HG03469 (cell line): Measurements from ENCODE around the gene PLD3.

Source experiments
- ATAC-seq: cut with Tn5 transposase; IDR thresholded peaks from one replicate; pipeline ENCODE4 v1.9.1; 2021; ENCODE audit warnings: mild to moderate bottlenecking, moderate library complexity, moderate number of reproducible peaks; ENCODE audit not compliant: unreplicated experiment

The PLD3 gene

DNA sequence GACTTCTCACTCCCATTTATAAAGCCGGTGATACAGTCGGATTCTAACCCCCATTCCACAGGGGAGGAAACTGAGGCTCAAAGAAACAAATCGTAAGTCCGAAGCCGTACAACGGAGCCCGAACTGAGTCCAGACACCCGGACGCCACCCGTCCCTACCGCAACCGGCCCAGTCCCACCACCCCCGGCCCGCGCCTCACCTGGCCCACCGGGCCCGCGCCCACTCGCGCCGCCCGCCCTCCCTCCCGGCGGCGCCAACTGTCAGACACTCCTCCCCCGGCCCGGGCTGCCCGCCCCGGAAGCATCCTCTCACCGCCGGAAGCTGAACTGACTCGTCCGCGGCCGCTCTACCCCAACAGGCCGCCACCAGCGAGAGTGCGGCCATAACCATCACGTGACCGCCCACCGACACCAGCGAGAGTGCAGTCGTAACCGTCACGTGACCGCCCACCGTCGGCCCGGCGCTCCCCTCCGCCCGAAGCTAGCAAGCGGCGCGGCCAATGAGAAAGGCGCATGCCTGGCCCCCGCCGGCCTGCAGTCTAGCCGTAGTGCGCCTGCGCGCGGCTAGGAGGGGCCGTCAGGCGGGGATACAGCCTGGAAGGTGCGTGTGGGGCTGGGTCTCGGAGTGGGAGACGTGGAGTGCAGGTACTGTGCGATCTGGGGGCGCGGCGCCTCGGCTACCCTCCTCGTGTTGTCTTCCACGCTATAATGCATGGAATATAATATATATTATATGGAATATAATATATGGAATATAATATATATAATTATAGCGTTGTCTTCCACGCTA, at the start of gene PLD3, which contains the start of gene C19orf47:
TSS of gene PLD3 (plus strand) at position 571 of the 789 bp plus-strand sequence. CDS start 17,789 bp downstream, outside the sequence.
TSS of gene C19orf47 (minus strand) at position 273 of the 789 bp plus-strand sequence. CDS start 6,540 bp downstream, outside the sequence.
- ATAC-seq, result peak; percentile 71

DNA sequence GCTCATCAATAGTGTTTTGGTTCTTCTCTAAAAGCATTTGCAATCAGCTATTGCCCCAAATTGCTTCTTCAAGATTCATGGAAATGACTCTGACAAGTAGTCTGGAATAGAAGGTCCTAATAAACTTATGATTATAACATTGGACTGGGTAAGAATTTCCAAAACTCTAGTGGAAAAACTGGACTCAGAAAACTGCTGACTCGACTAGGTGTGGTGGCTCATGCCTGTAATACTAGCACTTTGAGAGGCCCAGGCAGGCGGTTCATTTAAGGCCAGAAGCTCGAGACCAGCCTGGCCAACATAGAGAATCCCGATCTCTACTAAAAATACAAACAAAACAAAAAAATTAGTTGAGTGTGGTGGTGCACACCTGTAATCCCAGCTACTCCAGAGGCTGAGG, 47.8 kb upstream of the PLD3 start:
- ATAC-seq, result no peak

DNA sequence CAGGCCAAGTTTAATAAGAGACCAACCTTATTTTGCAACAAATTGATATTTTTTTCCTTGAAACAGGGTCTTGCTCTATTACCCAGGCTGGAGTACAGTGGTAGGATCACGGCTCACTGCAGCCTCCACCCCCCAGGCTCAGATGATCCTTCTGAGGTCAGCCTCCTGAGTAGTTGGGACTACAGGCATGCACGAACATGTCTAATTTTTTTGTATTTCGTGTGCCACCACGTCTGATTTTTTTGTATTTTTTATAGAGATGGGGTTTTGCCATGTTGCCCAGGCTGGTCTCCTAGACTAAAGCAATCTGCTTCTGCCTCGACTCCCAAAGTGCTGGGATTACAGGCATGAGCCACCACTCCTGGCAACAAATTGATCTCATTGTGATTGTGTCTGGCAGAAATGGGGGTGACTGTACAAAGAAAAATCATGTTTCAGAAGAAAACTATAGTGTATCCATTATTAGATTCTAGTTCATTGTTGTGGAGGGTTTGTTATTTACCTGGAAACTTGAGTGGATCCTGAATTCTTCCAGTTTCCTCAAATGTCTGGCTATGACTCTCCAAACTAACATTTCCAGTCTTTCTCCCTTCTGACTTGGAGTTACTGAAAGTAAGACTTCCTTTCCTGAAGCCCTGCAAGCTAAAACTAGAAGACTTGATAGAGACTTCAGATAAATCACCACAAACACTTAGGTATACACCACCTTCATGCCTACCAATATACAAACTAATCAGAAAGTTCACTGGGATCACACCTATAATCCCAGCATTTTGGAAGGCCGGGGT, 46.1 kb upstream of the PLD3 start:
- ATAC-seq, result no peak

GRCh38 chr19:40303765-40304164, 44.7 kb upstream of the PLD3 start:
- ATAC-seq, result no peak

- ATAC-seq, result no peak
These were observed 44.2 kb upstream of the PLD3 start for GRCh38 chr19:40304306-40304705.

GRCh38 chr19:40305403-40305802, 43.1 kb upstream of the PLD3 start:
- ATAC-seq, result no peak

GRCh38 chr19:40309666-40310065, 38.8 kb upstream of the PLD3 start:
- no peak for ATAC-seq

- no peak for ATAC-seq
These were observed 36.0 kb upstream of the PLD3 start for GRCh38 chr19:40312533-40312932.

- no peak for ATAC-seq
These were observed 35.1 kb upstream of the PLD3 start for GRCh38 chr19:40313229-40313983.

DNA sequence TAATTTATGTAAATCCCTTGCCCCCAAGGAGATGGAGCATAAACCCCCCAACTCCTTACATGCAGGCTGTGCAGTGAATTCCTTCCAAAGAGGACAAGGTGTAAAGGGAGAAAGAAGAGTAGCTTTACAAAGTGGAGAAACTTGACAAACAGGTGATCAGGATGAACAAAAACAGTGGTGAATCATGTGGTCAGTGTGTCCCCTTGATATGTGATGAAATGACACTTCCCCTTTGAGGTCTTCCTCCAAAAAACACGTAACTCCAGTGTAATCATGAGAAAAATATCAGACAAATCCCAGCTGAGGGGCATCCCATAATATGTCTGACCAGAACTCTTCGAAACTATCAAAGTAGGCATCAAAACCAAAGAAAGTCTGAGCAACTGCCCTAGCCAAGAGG, 33.8 kb upstream of the PLD3 start:
- ATAC-seq, result no peak

- ATAC-seq, result no peak
These were observed 32.6 kb upstream of the PLD3 start for GRCh38 chr19:40315812-40316470.

DNA sequence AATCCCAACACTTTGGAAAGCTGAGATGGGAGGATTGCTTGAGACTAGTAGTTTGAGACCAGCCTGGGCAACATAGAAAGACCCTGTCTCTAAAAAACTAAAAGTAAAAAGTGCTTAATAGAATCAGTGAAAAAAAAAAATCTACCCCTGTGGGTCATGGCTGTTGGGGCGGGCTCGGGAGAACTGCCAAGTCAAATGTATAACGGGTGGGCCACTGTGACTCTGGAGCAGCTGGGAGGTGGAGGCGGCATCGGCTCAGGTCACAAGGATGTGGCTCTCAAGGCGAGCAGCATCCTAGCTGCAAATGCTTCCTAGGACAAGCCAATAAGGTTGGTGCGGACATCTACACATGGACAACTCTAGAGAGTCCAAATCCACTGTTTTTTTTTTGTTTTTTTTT, 31.2 kb upstream of the PLD3 start:
- no peak for ATAC-seq

DNA sequence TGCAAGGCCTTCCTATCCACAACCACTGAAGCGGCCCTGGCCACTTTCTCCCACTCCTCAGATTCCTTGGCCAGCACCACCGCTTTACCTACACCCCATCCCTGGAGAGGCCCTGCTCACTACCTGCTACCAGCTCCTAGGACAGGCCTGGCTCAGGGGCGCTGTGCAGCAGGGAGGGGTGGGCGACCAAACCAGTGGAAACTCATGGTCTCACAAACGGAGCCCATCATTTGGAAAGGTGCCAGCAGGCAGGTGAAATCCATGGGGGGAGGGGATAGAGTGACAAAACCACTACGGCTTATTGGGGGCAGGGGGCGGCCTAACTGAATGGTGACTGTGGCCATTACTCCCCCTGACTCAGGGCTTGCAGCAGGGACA, 27.9 kb upstream of the PLD3 start:
- no peak for ATAC-seq

DNA sequence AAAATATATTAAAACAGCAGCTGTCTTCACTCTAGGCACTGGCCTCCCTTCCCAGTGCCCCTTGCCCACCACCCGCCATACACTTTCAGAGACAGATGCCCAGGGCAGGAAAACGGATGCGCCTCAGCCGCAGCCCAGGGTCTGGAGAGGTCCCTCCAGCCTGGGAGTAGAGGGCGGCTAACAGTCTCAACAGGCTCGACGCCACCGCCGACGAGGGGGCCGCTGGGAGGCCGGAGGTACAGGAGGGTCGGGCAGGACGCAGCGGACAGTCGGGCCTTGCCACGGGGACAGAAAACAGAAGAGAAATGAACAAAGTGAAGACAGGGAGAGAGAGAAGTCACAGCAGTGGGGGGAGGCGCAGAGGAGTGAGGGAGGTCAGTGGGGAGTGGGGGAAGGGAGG, 27.4 kb upstream of the PLD3 start:
- ATAC-seq, result no peak

- no peak for ATAC-seq
These were observed 26.8 kb upstream of the PLD3 start for GRCh38 chr19:40321566-40322270.

DNA sequence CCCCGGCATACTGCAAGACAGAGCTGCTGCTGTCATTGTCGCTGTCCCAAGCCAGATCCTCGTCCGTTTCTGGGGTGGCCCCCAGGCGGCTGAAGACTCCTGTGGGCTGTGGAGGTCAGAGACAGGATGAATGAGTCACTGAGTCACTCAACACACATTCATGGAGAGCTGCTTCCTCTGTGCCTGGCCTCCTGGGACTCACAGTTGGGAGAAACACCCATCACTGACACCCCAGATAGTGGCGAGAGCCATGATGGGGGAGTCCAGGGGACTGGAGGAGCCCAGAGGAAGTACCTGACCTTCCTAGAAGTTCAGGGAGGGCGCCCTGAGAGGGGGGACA, 26.3 kb upstream of the PLD3 start:
- ATAC-seq, result no peak

GRCh38 chr19:40322951-40323615, 25.4 kb upstream of the PLD3 start:
- ATAC-seq, result no peak

DNA sequence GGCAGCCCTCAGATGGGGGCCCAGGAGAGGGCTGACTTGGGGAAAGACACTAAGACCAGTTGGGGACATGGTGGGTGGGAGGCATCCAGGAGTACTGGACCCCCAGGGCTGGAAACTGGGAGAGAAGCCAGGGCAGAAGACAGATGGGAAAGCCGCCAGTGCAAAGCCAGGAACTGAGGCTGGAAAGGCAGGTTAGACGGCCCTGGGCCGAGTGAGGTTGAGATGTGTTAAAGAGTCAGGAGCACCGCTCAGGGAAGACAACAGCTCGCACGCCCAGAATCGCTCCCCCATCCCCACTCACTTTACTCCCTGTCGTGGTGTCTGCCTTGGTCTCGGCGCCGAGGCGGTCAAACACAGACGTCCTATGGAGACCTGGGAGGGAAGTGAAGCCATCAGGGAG, 24.8 kb upstream of the PLD3 start:
- ATAC-seq, result no peak

DNA sequence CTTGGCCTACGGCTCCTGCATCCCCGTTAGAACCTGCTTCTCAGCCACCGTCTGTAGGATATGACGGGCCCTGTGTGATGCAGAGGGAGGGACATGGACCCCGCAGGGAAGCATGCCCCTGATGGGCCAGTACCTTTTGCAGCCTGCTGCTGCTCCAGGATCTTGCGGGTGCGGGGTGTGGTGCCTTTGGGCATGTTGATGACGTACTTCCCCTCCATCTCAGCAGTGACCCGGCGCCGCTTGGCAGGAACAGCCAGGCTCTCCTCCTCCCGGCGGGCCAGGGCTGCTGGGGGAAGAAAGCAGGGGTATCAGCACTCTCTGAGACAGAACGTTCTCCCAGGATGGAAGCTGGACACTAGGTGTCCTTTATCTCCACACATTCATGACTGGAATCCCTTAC, 22.3 kb upstream of the PLD3 start:
- ATAC-seq, result no peak

DNA sequence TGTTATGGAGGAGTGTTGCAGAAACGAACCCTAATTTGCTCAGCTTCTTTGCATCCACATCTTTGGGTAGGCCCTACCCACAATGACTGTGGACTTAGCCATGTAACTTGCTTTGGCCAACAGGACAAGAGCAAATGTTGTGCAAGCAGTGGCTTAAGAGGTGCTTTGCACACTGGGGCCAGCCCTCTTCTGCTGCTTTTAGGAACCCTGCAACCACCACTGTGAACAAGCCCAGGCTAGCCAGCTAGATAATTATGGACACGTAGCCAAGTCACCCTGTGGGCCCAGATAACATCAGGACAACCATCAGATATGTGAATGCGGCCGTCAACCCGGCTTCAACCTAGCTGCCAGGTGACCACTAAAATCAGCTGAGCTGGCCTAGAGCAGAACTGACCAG, 17.4 kb upstream of the PLD3 start:
- no peak for ATAC-seq
